Gastroesophageal sphincter (tissue), 4 donors: ENCODE data around the gene DPH3. TPM values are rescaled to one million over a fixed set of nuclear protein-coding genes. Genes with fewer than 3 reads are reported as not detected.

ENCODE experiments used
- ATAC-seq: fragments of 150-250 bp; one replicate; pipeline ENCODE4 v1.9.1; 2016; ENCODE audit warnings: mild to moderate bottlenecking, moderate library complexity
- H3K27ac ChIP-seq, 4 donors: fragments of 200-600 bp; sonication (generic) in 3 of 4; 1 replicate in 3 of 4; 2 replicates in 1 of 4; pipeline ENCODE4 v1.5.1; 2016 to 2019
- H3K27me3 ChIP-seq: fragments of 200-600 bp; sonication (generic); one replicate; pipeline ENCODE4 v1.5.1; 2019
- H3K36me3 ChIP-seq, 2 donors: fragments of 200-600 bp; sonication (generic); one replicate each; pipeline ENCODE4 v1.5.1; 2019; ENCODE audit warnings: control low read depth in 1 of 2
- H3K4me1 ChIP-seq, 3 donors: fragments of 200-600 bp; sonication (generic); 1 replicate in 2 of 3; 2 replicates in 1 of 3; pipeline ENCODE4 v1.5.1; 2016 to 2019; ENCODE audit warnings: control low read depth in 2 of 3
- H3K4me3 ChIP-seq, 2 donors: fragments of 200-600 bp; sonication (generic); one replicate each; pipeline ENCODE4 v1.5.1; 2019; ENCODE audit warnings: mild to moderate bottlenecking in 1 of 2, moderate library complexity in 1 of 2
- H3K9me3 ChIP-seq, 3 donors: fragments of 200-600 bp; sonication (generic); one replicate each; pipeline ENCODE4 v1.5.1; 2017 to 2019; ENCODE audit warnings: control low read depth in 2 of 3
- CTCF ChIP-seq, 4 experiments: fragments of 200-600 bp in 2 of 4; fragments of 450-650 bp in 2 of 4; sonication (generic) in 1 of 4; IDR thresholded peaks; one replicate each; pipeline ENCODE4 v1.5.1; 2017 to 2019; ENCODE audit warnings: antibody characterized with exemption in 4 of 4, mild to moderate bottlenecking in 2 of 4, moderate library complexity in 2 of 4
- EP300 ChIP-seq: sonication (generic); formaldehyde crosslinking; IDR thresholded peaks from one replicate; pipeline ENCODE4 v1.6.1; 2017; ENCODE audit warnings: antibody characterized with exemption, mild to moderate bottlenecking
- POLR2A ChIP-seq, 2 donors: fragments of 450-650 bp; IDR thresholded peaks; one replicate each; pipeline ENCODE4 v1.6.1; 2017; ENCODE audit warnings: antibody characterized with exemption in 2 of 2, mild to moderate bottlenecking in 2 of 2, moderate library complexity in 1 of 2
- POLR2AphosphoS5 ChIP-seq: sonication (generic); formaldehyde crosslinking; IDR thresholded peaks from one replicate; pipeline ENCODE4 v1.6.1; 2017; ENCODE audit warnings: antibody characterized with exemption
- WGBS, 2 donors: methylation state at CpG; one replicate each; pipeline ENCODE4 v1.1.5; 2018; ENCODE audit warnings: low coverage in 1 of 2; 5-methylcytosine and 5-hydroxymethylcytosine counted together
- total RNA-seq, 4 donors: library from RNA; depleted of rRNA; stranded (reverse); fragments of >200 nt; gene quantifications; one replicate each; pipeline ENCODE4 v1.1.0, GENCODE V29; 2016

DPH3 gene
- total RNA-seq, 4 donors from 2014 or later: 31.4 to 40.0 (median 36.8) TPM

GRCh38 chr3:16234281-16234680, 30.5 kb downstream of the DPH3 start:
- H3K9me3 ChIP-seq: no peaks in the 10 kb centered on the region
- no peaks in the 10 kb centered on the region for H3K27me3 ChIP-seq
- no peak for ATAC-seq
- no peak overlapping the region for H3K27ac ChIP-seq
- TF ChIP-seq POLR2AphosphoS5 (no peak), POLR2A (IDR thresholded peaks at IDR 0.05) (no peak), CTCF (IDR thresholded peaks at IDR 0.05) (no peak)
- no peaks in the 10 kb centered on the region for H3K4me1 ChIP-seq
- H3K4me3 ChIP-seq: no peak overlapping the region
- H3K36me3 ChIP-seq: no peaks in the 10 kb centered on the region
- 84% methylated on average over 2 of the region's 2 CpGs; no CpG with 5 or more reads in 1 of the 2 donors for WGBS, 2 donors

GRCh38 chr3:16233806-16234205, 30.9 kb downstream of the DPH3 start:
- WGBS, 2 donors: no CpG with 5 or more reads among the region's 1 CpG
- ATAC-seq: no peak
- no peaks in the 10 kb centered on the region for H3K9me3 ChIP-seq
- no peaks in the 10 kb centered on the region for H3K4me1 ChIP-seq
- H3K4me3 ChIP-seq: no peak overlapping the region
- H3K27ac ChIP-seq: no peak overlapping the region
- no peaks in the 10 kb centered on the region for H3K27me3 ChIP-seq
- TF ChIP-seq CTCF (IDR thresholded peaks at IDR 0.05): no peak
- no peak for TF ChIP-seq POLR2AphosphoS5
- no peak for TF ChIP-seq POLR2A (IDR thresholded peaks at IDR 0.05)
- H3K36me3 ChIP-seq: no peaks in the 10 kb centered on the region

GRCh38 chr3:16231983-16232382, 32.8 kb downstream of the DPH3 start:
- Histone ChIP-seq H3K27me3 (no peaks in the 10 kb centered on the region), H3K4me3 (no peak overlapping the region), H3K4me1 (no peaks in the 10 kb centered on the region), H3K36me3 (peaks cover 0 to 4% of the 10 kb centered on the region in 2 donors), H3K9me3 (no peaks in the 10 kb centered on the region), H3K27ac (no peak overlapping the region)
- 100% methylated on average over 1 to 2 of the region's 2 CpGs for WGBS, 2 donors
- TF ChIP-seq POLR2AphosphoS5 (no peak), EP300 (no peak), POLR2A (IDR thresholded peaks at IDR 0.05) (no peak), CTCF (IDR thresholded peaks at IDR 0.05) (no peak)
- peak; percentile 28 for ATAC-seq

GRCh38 chr3:16229681-16230080, 35.1 kb downstream of the DPH3 start:
- Histone ChIP-seq H3K4me1 (no peaks in the 10 kb centered on the region), H3K9me3 (no peaks in the 10 kb centered on the region), H3K27me3 (no peaks in the 10 kb centered on the region), H3K36me3 (peaks cover 0 to 15% of the 10 kb centered on the region in 2 donors), H3K4me3 (no peak overlapping the region), H3K27ac (no peak overlapping the region)
- no peak for TF ChIP-seq CTCF (IDR thresholded peaks at IDR 0.05)
- no peak for TF ChIP-seq POLR2A (IDR thresholded peaks at IDR 0.05)
- no peak for TF ChIP-seq EP300
- no peak for TF ChIP-seq POLR2AphosphoS5
- ATAC-seq: no peak

- H3K36me3 ChIP-seq: peaks cover 0 to 28% of the 10 kb centered on the region in 2 donors
- TF ChIP-seq EP300 (no peak), POLR2AphosphoS5 (no peak), CTCF (IDR thresholded peaks at IDR 0.05) (no peak), POLR2A (IDR thresholded peaks at IDR 0.05) (no peak)
- no peak for ATAC-seq
- H3K9me3 ChIP-seq: no peaks in the 10 kb centered on the region
- H3K27me3 ChIP-seq: no peaks in the 10 kb centered on the region
- H3K4me3 ChIP-seq: no peak overlapping the region
- no peaks in the 10 kb centered on the region for H3K4me1 ChIP-seq
- WGBS, 2 donors: 8 to 67% methylated on average over 1 of the region's 1 CpG
- H3K27ac ChIP-seq: no peak overlapping the region
Measured at GRCh38 chr3:16227566-16227965, 37.2 kb downstream of the DPH3 start.
